Activated naive CD8-positive, alpha-beta T cell treated with anti-CD3 and anti-CD28 coated beads, Interleukin-2, amount 50 U/mL, for 16 hours (primary cell): ENCODE results near the gene BIVM.

Source experiments
- DNase-seq: peaks from one replicate; pipeline ENCODE4 v3.0.0-alpha.2; 2020; ENCODE audit warnings: low read depth, low spot score

Gene BIVM

GRCh38 chr13:102784483-102784882 lies 14.4 kb upstream of the BIVM start:
- no peak for DNase-seq

GRCh38 chr13:102788683-102789082 lies 10.2 kb upstream of the BIVM start:
- no peak for DNase-seq

- DNase-seq: no peak
Observed at GRCh38 chr13:102792396-102792795, 6.5 kb upstream of the BIVM start.

GRCh38 chr13:102793611-102794355 lies 5.1 kb upstream of the BIVM start:
- DNase-seq: no peak

- DNase-seq: no peak
Observed at GRCh38 chr13:102799426-102800144, 666 bp downstream of the BIVM start.

GRCh38 chr13:102800145-102801041 lies 1.5 kb downstream of the BIVM start:
- peak; percentile 74 for DNase-seq

- DNase-seq: no peak
Observed at GRCh38 chr13:102805680-102806079, 6.8 kb downstream of the BIVM start.

- no peak for DNase-seq
Observed at GRCh38 chr13:102807699-102808098, 8.8 kb downstream of the BIVM start.

- DNase-seq: no peak
Observed at GRCh38 chr13:102812611-102813287, 13.8 kb downstream of the BIVM start.

- DNase-seq: no peak
Observed at GRCh38 chr13:102814025-102814607, 15.2 kb downstream of the BIVM start.

GRCh38 chr13:102814793-102815192 lies 15.9 kb downstream of the BIVM start:
- DNase-seq: no peak

GRCh38 chr13:102815788-102816187 lies 16.9 kb downstream of the BIVM start:
- DNase-seq: no peak

- no peak for DNase-seq
Observed at GRCh38 chr13:102816708-102817107, 17.8 kb downstream of the BIVM start.

- DNase-seq: no peak
Observed at GRCh38 chr13:102817241-102817640, 18.3 kb downstream of the BIVM start.

- no peak for DNase-seq
Observed at GRCh38 chr13:102817907-102818306, 19.0 kb downstream of the BIVM start.

GRCh38 chr13:102825400-102825799 lies 26.5 kb downstream of the BIVM start:
- no peak for DNase-seq

GRCh38 chr13:102825921-102826706 lies 27.2 kb downstream of the BIVM start:
- DNase-seq: no peak

- no peak for DNase-seq
Observed at GRCh38 chr13:102830646-102831045, 31.7 kb downstream of the BIVM start.

- DNase-seq: no peak
Observed at GRCh38 chr13:102836471-102836870, 37.6 kb downstream of the BIVM start.

GRCh38 chr13:102838273-102838672 lies 39.4 kb downstream of the BIVM start:
- DNase-seq: no peak
